Measurements from ENCODE around the gene CACNG4.
"Not testable (repeated sequence)": the region's sequence is repeated elsewhere in the genome, so short reads cannot be mapped to it uniquely, and the experiment has no call there.

CACNG4 gene

GRCh38 chr17:66957951-66958579 lies 6.4 kb upstream of the CACNG4 start:
- no peak for DNase-seq
- in situ Hi-C loops (cut with MboI; ENCODE audit: low pct_unique_long_range_greater_than_20kb, low sequenced_read_pairs) = no loop called here

- in situ Hi-C loops (cut with MboI; ENCODE audit: low pct_unique_long_range_greater_than_20kb, low sequenced_read_pairs) = no loop called here
- no peak for DNase-seq
These were observed 4.7 kb upstream of the CACNG4 start for GRCh38 chr17:66959641-66960375.

GRCh38 chr17:66960613-66961012 lies 3.9 kb upstream of the CACNG4 start:
- DNase-seq = no peak
- in situ Hi-C loops (cut with MboI; ENCODE audit: low pct_unique_long_range_greater_than_20kb, low sequenced_read_pairs) = no loop called here

- in situ Hi-C loops (cut with MboI; ENCODE audit: low pct_unique_long_range_greater_than_20kb, low sequenced_read_pairs) = no loop called here
- DNase-seq = no peak
These were observed 992 bp upstream of the CACNG4 start for GRCh38 chr17:66963521-66963908.

GRCh38 chr17:66964930-66965800 lies 658 bp downstream of the CACNG4 start:
- in situ Hi-C loops (cut with MboI; ENCODE audit: low pct_unique_long_range_greater_than_20kb, low sequenced_read_pairs) = no loop called here
- DNase-seq = no peak

GRCh38 chr17:66965801-66966262 lies 1.3 kb downstream of the CACNG4 start:
- in situ Hi-C loops (cut with MboI; ENCODE audit: low pct_unique_long_range_greater_than_20kb, low sequenced_read_pairs) = no loop called here
- DNase-seq = no peak

GRCh38 chr17:66966298-66966697 lies 1.8 kb downstream of the CACNG4 start:
- in situ Hi-C loops (cut with MboI; ENCODE audit: low pct_unique_long_range_greater_than_20kb, low sequenced_read_pairs) = no loop called here
- DNase-seq = no peak

GRCh38 chr17:66966704-66967418 lies 2.4 kb downstream of the CACNG4 start:
- DNase-seq = no peak
- in situ Hi-C loops (cut with MboI; ENCODE audit: low pct_unique_long_range_greater_than_20kb, low sequenced_read_pairs) = no loop called here

- no peak for DNase-seq
- in situ Hi-C loops (cut with MboI; ENCODE audit: low pct_unique_long_range_greater_than_20kb, low sequenced_read_pairs) = no loop called here
These were observed 3.5 kb downstream of the CACNG4 start for GRCh38 chr17:66967837-66968543.

- in situ Hi-C loops (cut with MboI; ENCODE audit: low pct_unique_long_range_greater_than_20kb, low sequenced_read_pairs) = no loop called here
- DNase-seq = no peak
These were observed 4.4 kb downstream of the CACNG4 start for GRCh38 chr17:66968916-66969315.

- in situ Hi-C loops (cut with MboI; ENCODE audit: low pct_unique_long_range_greater_than_20kb, low sequenced_read_pairs) = no loop called here
- no peak for DNase-seq
These were observed 5.6 kb downstream of the CACNG4 start for GRCh38 chr17:66970140-66970539.

- DNase-seq = no peak
- in situ Hi-C loops (cut with MboI; ENCODE audit: low pct_unique_long_range_greater_than_20kb, low sequenced_read_pairs) = no loop called here
These were observed 6.3 kb downstream of the CACNG4 start for GRCh38 chr17:66970797-66971196.

GRCh38 chr17:66971264-66971663 lies 6.8 kb downstream of the CACNG4 start:
- DNase-seq = no peak
- in situ Hi-C loops (cut with MboI; ENCODE audit: low pct_unique_long_range_greater_than_20kb, low sequenced_read_pairs) = no loop called here

- in situ Hi-C loops (cut with MboI; ENCODE audit: low pct_unique_long_range_greater_than_20kb, low sequenced_read_pairs) = no loop called here
- DNase-seq = no peak
These were observed 7.4 kb downstream of the CACNG4 start for GRCh38 chr17:66971730-66972441.

- DNase-seq; in situ Hi-C loops (cut with MboI; ENCODE audit: low pct_unique_long_range_greater_than_20kb, low sequenced_read_pairs): not testable (repeated sequence)
These were observed 7.9 kb downstream of the CACNG4 start for GRCh38 chr17:66972442-66972830.

- in situ Hi-C loops (cut with MboI; ENCODE audit: low pct_unique_long_range_greater_than_20kb, low sequenced_read_pairs) = no loop called here
- DNase-seq = no peak
These were observed 10.7 kb downstream of the CACNG4 start for GRCh38 chr17:66975188-66975587.

- peak; percentile 10 for DNase-seq
- in situ Hi-C loops (cut with MboI; ENCODE audit: low pct_unique_long_range_greater_than_20kb, low sequenced_read_pairs) = no loop called here
These were observed 11.3 kb downstream of the CACNG4 start for GRCh38 chr17:66975614-66976378.

GRCh38 chr17:66976379-66976663 lies 11.8 kb downstream of the CACNG4 start:
- in situ Hi-C loops (cut with MboI; ENCODE audit: low pct_unique_long_range_greater_than_20kb, low sequenced_read_pairs) = no loop called here
- DNase-seq = no peak

Data from KBM-7 (cell line).